ENCODE measurements around the gene SATB1. TPM values are rescaled to one million over a fixed set of nuclear protein-coding genes. Genes with fewer than 3 reads are reported as not detected.

Gene SATB1
- total RNA-seq, 1 donor from 2014 or later = 12.0 TPM

- no peak for ATAC-seq
These were observed 7.6 kb upstream of the SATB1 start for GRCh38 chr3:18432752-18433151.

GRCh38 chr3:18431266-18431665 lies 6.1 kb upstream of the SATB1 start:
- DNase-seq (ENCODE audit: low spot score) = no peak

More at GRCh38 chr3:18432752-18433151, 7.6 kb upstream of the SATB1 start:
- DNase-seq (ENCODE audit: low spot score) = no peak

GRCh38 chr3:18428991-18429745 lies 4.0 kb upstream of the SATB1 start:
- DNase-seq (ENCODE audit: low spot score) = no peak

More at GRCh38 chr3:18431266-18431665, 6.1 kb upstream of the SATB1 start:
- no peak for ATAC-seq

GRCh38 chr3:18428036-18428435 lies 2.9 kb upstream of the SATB1 start:
- DNase-seq (ENCODE audit: low spot score) = no peak

More at GRCh38 chr3:18428991-18429745, 4.0 kb upstream of the SATB1 start:
- ATAC-seq = no peak

GRCh38 chr3:18426597-18427193 lies 1.6 kb upstream of the SATB1 start:
- DNase-seq (ENCODE audit: low spot score) (no peak), ATAC-seq (no peak)

More at GRCh38 chr3:18428036-18428435, 2.9 kb upstream of the SATB1 start:
- ATAC-seq = no peak

- ATAC-seq (peak; percentile 66), DNase-seq (ENCODE audit: low spot score) (peak; percentile 74)
These were observed 610 bp upstream of the SATB1 start for GRCh38 chr3:18425641-18426257.

GRCh38 chr3:18424213-18424728 lies 868 bp downstream of the SATB1 start:
- DNase-seq (ENCODE audit: low spot score) (peak; percentile 46), ATAC-seq (peak; percentile 49)

- peak; percentile 42 for ATAC-seq
- DNase-seq (ENCODE audit: low spot score) = peak; percentile 65
These were observed 1.5 kb downstream of the SATB1 start for GRCh38 chr3:18423401-18424212.

GRCh38 chr3:18422972-18423371 lies 2.2 kb downstream of the SATB1 start:
- DNase-seq (ENCODE audit: low spot score) = no peak
- ATAC-seq = no peak

- no peak for DNase-seq (ENCODE audit: low spot score)
- no peak for ATAC-seq
These were observed 4.6 kb downstream of the SATB1 start for GRCh38 chr3:18420555-18420954.

GRCh38 chr3:18419232-18419631 lies 5.9 kb downstream of the SATB1 start:
- DNase-seq (ENCODE audit: low spot score) (no peak), ATAC-seq (no peak)

GRCh38 chr3:18417904-18418572 lies 7.1 kb downstream of the SATB1 start:
- no peak for DNase-seq (ENCODE audit: low spot score)
- ATAC-seq = no peak

GRCh38 chr3:18416332-18416731 lies 8.8 kb downstream of the SATB1 start:
- ATAC-seq = no peak
- DNase-seq (ENCODE audit: low spot score) = no peak

GRCh38 chr3:18415839-18416238 lies 9.3 kb downstream of the SATB1 start:
- no peak for ATAC-seq
- no peak for DNase-seq (ENCODE audit: low spot score)

- no peak for ATAC-seq
These were observed 10.0 kb downstream of the SATB1 start for GRCh38 chr3:18415167-18415566.

GRCh38 chr3:18412684-18413083 lies 12.5 kb downstream of the SATB1 start:
- ATAC-seq (no peak), DNase-seq (ENCODE audit: low spot score) (no peak)

More at GRCh38 chr3:18415167-18415566, 10.0 kb downstream of the SATB1 start:
- DNase-seq (ENCODE audit: low spot score) = no peak

- no peak for DNase-seq (ENCODE audit: low spot score)
- no peak for ATAC-seq
These were observed 13.6 kb downstream of the SATB1 start for GRCh38 chr3:18411541-18411940.

- no peak for DNase-seq (ENCODE audit: low spot score)
These were observed 14.9 kb downstream of the SATB1 start for GRCh38 chr3:18410205-18410604.

GRCh38 chr3:18409266-18409665 lies 15.9 kb downstream of the SATB1 start:
- DNase-seq (ENCODE audit: low spot score) (no peak), ATAC-seq (no peak)

More at GRCh38 chr3:18410205-18410604, 14.9 kb downstream of the SATB1 start:
- no peak for ATAC-seq

- ATAC-seq (no peak), DNase-seq (ENCODE audit: low spot score) (no peak)
These were observed 20.0 kb downstream of the SATB1 start for GRCh38 chr3:18405141-18405540.
